GM18873 (cell line): ENCODE measurements around the gene TBX10.
"Not testable (repeated sequence)": the region's sequence is repeated elsewhere in the genome, so short reads cannot be mapped to it uniquely, and the experiment has no call there.

Source experiments
- ATAC-seq: cut with Tn5 transposase; IDR thresholded peaks from one replicate; pipeline ENCODE4 v1.9.1; 2021; ENCODE audit warnings: mild to moderate bottlenecking, moderate library complexity, moderate number of reproducible peaks; ENCODE audit not compliant: unreplicated experiment, low FRiP score

The TBX10 gene

DNA sequence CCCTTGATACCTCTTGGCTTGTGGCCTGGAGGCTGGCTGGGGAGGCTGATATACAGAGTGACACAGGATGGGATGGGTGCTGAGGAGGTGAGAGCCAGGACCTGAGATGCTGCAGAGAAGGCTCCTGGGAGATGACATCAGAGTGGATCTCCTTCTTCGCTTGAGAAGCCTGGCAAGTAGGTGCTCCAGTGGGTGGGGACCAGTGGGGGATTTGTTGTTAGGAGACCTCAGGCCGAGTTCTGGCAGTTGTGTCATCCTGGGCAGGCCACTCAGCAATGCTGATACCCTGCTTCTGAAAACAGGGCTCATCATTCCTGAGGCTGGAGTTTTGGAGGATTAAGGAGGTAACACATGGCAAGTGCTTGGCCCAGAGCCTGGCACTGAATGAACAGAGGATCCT, 34.7 kb downstream of the TBX10 start:
- no peak for ATAC-seq

DNA sequence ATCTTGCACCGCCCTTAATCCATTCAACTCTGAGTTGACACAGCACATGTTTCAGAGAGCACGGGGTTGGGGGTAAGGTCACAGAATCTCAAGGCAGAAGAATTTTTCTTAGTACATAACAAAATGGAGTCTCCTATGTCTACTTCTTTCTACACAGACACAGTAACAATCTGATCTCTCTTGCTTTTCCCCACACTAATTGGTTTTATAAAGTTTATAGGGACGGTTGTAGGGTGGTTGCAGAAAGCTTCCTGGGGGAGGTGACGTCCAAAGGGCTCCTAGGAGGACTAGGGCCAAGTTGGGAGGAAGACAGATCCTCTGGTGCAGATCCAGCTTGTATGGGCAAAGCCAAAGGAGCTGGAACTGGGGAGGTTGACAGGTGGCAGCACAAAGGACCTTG, 35.4 kb downstream of the TBX10 start:
- ATAC-seq, result not testable (repeated sequence)

- no peak for ATAC-seq
Observed at GRCh38 chr11:67601098-67601497, 38.5 kb downstream of the TBX10 start.

DNA sequence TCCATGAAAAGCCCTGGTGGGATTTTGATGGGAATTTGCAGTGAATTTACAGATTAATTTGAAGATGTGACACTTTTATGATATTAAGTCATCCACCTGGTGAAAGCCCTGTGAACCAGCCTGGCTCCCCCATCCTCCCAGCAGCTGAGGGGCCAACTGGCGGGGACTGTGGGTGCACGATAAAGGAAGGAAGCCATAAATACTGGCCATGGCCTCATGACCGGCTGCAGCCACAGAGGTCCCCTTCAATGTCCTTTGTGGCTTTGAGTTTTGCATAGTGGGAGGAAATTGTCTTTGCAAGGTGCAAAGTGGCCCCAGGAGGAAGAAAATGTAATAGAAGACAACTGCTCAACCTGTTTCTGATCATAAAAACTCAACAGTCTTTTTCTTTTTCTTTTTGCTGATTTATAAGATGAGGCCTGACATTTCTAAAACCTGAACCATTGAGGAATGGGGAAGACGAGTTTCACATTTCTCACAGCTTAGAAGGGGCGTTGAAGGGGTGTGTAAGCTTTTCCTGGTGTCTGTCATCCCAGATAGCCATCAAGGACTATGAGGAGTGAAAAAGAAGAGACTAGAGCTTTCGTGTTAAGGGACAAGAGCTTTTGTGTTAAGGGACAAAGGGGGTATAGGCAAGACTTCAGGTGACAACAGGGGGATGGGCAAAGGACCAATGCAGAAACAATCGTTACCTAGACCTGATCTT, 39.1 kb downstream of the TBX10 start:
- no peak for ATAC-seq

DNA sequence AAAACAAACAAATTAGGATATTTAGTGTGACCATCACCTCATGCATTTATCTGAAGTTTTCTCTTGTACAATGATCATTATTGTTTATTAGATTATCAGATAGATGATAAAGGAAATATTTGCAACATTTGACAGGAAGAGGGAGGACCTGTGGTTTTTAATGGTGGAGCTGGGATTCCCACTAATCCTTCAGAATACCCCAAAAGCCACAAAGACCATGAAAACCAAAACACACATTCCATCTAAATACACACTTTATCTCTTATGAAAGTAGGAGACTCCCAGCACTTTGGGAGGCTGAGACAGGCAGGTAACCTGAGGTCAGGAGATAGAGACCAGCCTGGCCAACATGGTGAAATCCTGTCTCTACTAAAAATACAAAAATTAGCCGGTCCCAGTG, 40.4 kb downstream of the TBX10 start:
- no peak for ATAC-seq

DNA sequence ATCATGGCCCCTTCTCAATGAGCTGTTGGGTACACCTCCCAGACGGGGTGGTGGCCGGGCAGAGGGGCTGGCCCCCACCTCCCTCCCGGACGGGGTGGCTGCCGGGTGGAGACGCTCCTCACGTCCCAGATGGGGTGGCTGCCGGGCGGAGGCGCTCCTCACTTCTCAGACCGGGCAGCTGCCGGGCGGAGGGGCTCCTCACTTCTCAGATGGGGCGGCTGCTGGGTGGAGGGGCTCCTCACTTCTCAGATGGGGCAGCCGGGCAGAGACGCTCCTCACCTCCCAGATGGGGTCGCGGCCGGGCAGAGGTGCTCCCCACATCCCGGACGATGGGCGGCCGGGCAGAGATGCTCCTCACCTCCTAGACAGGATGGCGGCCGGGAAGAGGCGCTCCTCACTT, 41.6 kb downstream of the TBX10 start:
- not testable (repeated sequence) for ATAC-seq

- ATAC-seq, result not testable (repeated sequence)
Observed at GRCh38 chr11:67597458-67597857, 42.1 kb downstream of the TBX10 start.

- ATAC-seq, result no peak
Observed at GRCh38 chr11:67596753-67597300, 42.7 kb downstream of the TBX10 start.

DNA sequence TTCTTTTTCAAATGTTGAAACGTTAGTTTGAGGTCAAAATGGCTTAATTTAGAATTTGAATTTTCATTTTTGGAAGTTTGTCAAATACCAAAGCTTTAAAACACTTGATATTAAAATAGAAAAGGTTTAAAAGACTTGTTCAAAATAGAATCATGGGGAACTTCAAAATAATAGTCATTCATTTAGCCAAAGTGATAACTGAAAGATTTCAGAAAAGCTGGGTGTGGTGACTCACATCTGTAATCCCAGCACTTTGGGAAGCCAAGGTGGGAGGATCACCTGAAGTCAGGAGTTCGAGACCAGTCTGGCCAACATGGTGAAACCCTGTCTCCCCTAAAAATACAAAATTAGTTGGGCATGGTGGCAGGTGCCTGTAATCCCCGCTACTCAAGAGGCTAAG, 45.1 kb downstream of the TBX10 start:
- no peak for ATAC-seq

DNA sequence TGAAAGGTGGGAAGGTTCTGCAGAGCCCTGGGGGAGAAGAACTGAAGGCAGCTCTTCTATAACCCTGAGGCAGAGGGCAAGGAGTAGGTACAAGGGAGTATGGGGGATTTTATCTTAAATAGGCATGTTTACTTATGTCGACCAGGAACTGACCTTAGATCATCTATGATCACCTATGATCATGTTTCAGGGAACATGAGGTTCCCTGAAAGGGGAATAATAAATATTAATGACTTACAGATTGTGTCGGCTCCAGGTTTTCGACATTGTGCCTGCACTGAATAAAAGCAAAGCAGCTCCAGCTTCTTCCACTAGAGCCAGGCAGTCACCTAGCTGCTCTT, 46.0 kb downstream of the TBX10 start:
- no peak for ATAC-seq

GRCh38 chr11:67592880-67593564, 46.5 kb downstream of the TBX10 start:
- no peak for ATAC-seq

GRCh38 chr11:67588899-67589415, 50.6 kb downstream of the TBX10 start:
- ATAC-seq, result not testable (repeated sequence)

DNA sequence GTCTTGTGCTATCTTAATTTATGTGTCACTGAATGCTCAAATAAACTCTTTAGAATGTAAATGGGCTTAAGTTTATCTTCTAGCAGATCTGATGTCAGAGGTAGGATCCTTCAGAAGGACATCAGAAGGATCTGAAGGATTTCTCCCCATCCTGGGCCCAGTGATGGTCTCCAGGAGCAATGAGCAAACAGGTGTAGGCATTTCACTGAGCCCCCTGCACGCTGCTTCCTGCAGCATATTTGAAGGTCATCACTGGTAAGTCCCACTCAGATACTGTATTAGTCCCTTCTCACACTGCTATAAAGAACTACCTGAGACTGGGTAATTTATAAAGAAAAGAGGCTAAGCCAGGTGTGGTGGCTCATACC, 51.4 kb downstream of the TBX10 start:
- ATAC-seq, result peak; percentile 21

- ATAC-seq, result no peak
Observed at GRCh38 chr11:67586568-67587250, 52.9 kb downstream of the TBX10 start.

DNA sequence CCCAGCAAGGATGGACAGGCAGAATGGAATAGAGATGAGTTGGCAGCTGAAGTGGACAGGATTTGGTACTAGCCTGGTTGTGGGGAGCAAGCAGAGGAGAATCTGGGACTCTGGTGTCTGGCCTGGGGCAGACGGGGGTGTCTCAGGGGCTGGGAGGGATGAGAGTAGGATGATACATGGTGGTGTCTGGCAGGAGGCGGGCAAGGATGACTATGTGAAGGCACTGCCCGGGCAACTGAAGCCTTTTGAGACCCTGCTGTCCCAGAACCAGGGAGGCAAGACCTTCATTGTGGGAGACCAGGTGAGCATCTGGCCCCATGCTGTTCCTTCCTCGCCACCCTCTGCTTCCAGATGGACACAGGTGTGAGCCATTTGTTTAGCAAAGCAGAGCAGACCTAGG, 53.7 kb downstream of the TBX10 start:
- no peak for ATAC-seq

GRCh38 chr11:67584881-67585873, 54.4 kb downstream of the TBX10 start:
- no peak for ATAC-seq

DNA sequence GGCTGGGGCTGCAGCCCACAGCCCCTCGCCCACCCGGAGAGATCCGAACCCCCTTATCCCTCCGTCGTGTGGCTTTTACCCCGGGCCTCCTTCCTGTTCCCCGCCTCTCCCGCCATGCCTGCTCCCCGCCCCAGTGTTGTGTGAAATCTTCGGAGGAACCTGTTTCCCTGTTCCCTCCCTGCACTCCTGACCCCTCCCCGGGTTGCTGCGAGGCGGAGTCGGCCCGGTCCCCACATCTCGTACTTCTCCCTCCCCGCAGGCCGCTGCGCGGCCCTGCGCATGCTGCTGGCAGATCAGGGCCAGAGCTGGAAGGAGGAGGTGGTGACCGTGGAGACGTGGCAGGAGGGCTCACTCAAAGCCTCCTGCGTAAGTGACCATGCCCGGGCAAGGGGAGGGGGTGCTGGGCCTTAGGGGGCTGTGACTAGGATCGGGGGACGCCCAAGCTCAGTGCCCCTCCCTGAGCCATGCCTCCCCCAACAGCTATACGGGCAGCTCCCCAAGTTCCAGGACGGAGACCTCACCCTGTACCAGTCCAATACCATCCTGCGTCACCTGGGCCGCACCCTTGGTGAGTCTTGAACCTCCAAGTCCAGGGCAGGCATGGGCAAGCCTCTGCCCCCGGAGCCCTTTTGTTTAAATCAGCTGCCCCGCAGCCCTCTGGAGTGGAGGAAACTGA, 55.2 kb downstream of the TBX10 start:
- no peak for ATAC-seq

DNA sequence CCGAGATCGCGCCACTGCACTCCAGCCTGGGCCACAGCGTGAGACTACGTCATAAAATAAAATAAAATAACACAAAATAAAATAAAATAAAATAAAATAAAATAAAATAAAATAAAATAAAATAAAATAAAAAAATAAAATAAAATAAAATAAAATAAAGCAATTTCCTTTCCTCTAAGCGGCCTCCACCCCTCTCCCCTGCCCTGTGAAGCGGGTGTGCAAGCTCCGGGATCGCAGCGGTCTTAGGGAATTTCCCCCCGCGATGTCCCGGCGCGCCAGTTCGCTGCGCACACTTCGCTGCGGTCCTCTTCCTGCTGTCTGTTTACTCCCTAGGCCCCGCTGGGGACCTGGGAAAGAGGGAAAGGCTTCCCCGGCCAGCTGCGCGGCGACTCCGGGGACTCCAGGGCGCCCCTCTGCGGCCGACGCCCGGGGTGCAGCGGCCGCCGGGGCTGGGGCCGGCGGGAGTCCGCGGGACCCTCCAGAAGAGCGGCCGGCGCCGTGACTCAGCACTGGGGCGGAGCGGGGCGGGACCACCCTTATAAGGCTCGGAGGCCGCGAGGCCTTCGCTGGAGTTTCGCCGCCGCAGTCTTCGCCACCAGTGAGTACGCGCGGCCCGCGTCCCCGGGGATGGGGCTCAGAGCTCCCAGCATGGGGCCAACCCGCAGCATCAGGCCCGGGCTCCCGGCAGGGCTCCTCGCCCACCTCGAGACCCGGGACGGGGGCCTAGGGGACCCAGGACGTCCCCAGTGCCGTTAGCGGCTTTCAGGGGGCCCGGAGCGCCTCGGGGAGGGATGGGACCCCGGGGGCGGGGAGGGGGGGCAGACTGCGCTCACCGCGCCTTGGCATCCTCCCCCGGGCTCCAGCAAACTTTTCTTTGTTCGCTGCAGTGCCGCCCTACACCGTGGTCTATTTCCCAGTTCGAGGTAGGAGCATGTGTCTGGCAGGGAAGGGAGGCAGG, 56.0 kb downstream of the TBX10 start, which contains the start of gene GSTP1:
Gene GSTP1, plus strand, starts transcription at position 566 of the 958 bp plus-strand sequence. Its CDS starts 32 bp downstream, at position 598.
- ATAC-seq, result no peak
